GM12878 (cell line): ENCODE data around the gene SRRM2. TPM values are rescaled to one million over a fixed set of nuclear protein-coding genes. Genes with fewer than 3 reads are reported as not detected.

Source experiments
- ATAC-seq: fragments of 200-7000 bp; cut with Tn5 transposase; 3 replicates; pipeline ENCODE4 v1.9.1; 2020; ENCODE audit warnings: mild to moderate bottlenecking, moderate library complexity
- BruUV-seq: library from RNA; stranded (reverse); fragments of 400-500 nt; replicated peaks from 2 replicates; lab custom pipeline; 2021; lab: Mats Ljungman, UMichigan
- CTCF ChIA-PET: fragments of 300-600 bp; sonication (Branson Sonifier 250); formaldehyde crosslinking; extraction: SDS; loops from one replicate; lab custom pipeline; 2021; ENCODE audit warnings: inconsistent platforms; lab: Yijun Ruan, JAX
- POLR2A ChIA-PET: fragments of 350-600 bp; formaldehyde crosslinking; extraction: SDS; loops from one replicate; lab custom pipeline; 2021; ENCODE audit warnings: inconsistent platforms; lab: Charles Lee
- RAD21 ChIA-PET: fragments of 300-600 bp; sonication (Branson Sonifier 250); formaldehyde crosslinking; loops from one replicate; lab custom pipeline; 2023; ENCODE audit warnings: antibody characterized with exemption; ENCODE audit not compliant: unreplicated experiment; lab: Charles Lee
- SMC1A ChIA-PET: fragments of 300-600 bp; sonication (Branson Sonifier 250); formaldehyde crosslinking; loops from one replicate; lab custom pipeline; 2023; ENCODE audit not compliant: unreplicated experiment, uncharacterized antibody; lab: Charles Lee
- DNase-seq: peaks from one replicate; pipeline ENCODE4 v3.0.0-alpha.2; 2011; ENCODE audit warnings: low read depth, low spot score
- FAIRE-seq: peaks from 3 replicates; lab custom pipeline; 2011; peaks lifted over from hg19 to GRCh38; lab: Jason Lieb, UNC
- H2AFZ ChIP-seq: 2 replicates; pipeline ENCODE4 v1.6.0; 2011; ENCODE audit warnings: low read depth, low read length, control low read depth; ENCODE audit not compliant: control insufficient read depth
- H3K27ac ChIP-seq: 2 replicates; pipeline ENCODE4 v1.5.1; 2011; ENCODE audit warnings: control low read depth; ENCODE audit not compliant: control insufficient read depth, insufficient read depth
- H3K27me3 ChIP-seq, 2 experiments: replicated peaks in 1 of 2; 2 replicates each; pipeline versions ENCODE4 v1.6.0 to v1.6.1; 2011; ENCODE audit warnings: low read length in 1 of 2; ENCODE audit not compliant: control insufficient read depth in 2 of 2, insufficient read depth in 2 of 2
- H3K36me3 ChIP-seq, 2 experiments: 2 replicates each; pipeline ENCODE4 v1.5.1; 2011; ENCODE audit warnings: low read length in 1 of 2; ENCODE audit not compliant: control insufficient read depth in 2 of 2, insufficient read depth in 2 of 2
- H3K4me1 ChIP-seq: 2 replicates; pipeline ENCODE4 v1.6.1; 2011; ENCODE audit warnings: mild to moderate bottlenecking, low read length, moderate library complexity, mixed read lengths; ENCODE audit not compliant: control insufficient read depth, insufficient read depth
- H3K4me2 ChIP-seq: 2 replicates; pipeline ENCODE4 v1.6.0; 2011; ENCODE audit warnings: control low read depth; ENCODE audit not compliant: control insufficient read depth, insufficient read depth
- H3K4me3 ChIP-seq: fragments of 200-600 bp; sonication (generic); 2 replicates; pipeline ENCODE4 v1.5.1; 2016
- H3K79me2 ChIP-seq: 2 replicates; pipeline ENCODE4 v1.6.0; 2011; ENCODE audit warnings: low read length; ENCODE audit not compliant: control insufficient read depth, insufficient read depth
- H3K9ac ChIP-seq: 2 replicates; pipeline ENCODE4 v1.8.0; 2011; ENCODE audit warnings: low read length, control low read depth, mixed read lengths; ENCODE audit not compliant: control insufficient read depth, insufficient read depth
- H3K9me3 ChIP-seq: replicated peaks from 3 replicates; pipeline ENCODE4 v1.5.1; 2011; ENCODE audit warnings: mild to moderate bottlenecking, low read length; ENCODE audit not compliant: control insufficient read depth, insufficient read depth
- H4K20me1 ChIP-seq: 2 replicates; pipeline ENCODE4 v1.6.0; 2011; ENCODE audit not compliant: control insufficient read depth, insufficient read depth
- BRCA1 ChIP-seq: IDR thresholded peaks from 2 replicates; pipeline ENCODE4 v1.6.1; 2011; ENCODE audit warnings: low read depth, low read length, improper control_type of control experiment
- FOXM1 ChIP-seq: IDR thresholded peaks from 2 replicates; pipeline ENCODE4 v1.6.1; 2012; ENCODE audit warnings: low read depth, mild to moderate bottlenecking, inconsistent platforms, low read length, moderate library complexity
- HDAC6 ChIP-seq: fragments of 200-600 bp; sonication (generic); IDR thresholded peaks from one replicate; pipeline ENCODE4 v1.8.0; 2017; ENCODE audit warnings: antibody characterized with exemption; ENCODE audit not compliant: unreplicated experiment
- NRF1 ChIP-seq: conservative IDR thresholded peaks from 2 replicates; pipeline ENCODE4 v1.6.1; 2011; ENCODE audit warnings: mild to moderate bottlenecking, low read depth, low read length, improper control_type of control experiment
- PAX8 ChIP-seq: fragments of 450-650 bp; IDR thresholded peaks from 2 replicates; pipeline ENCODE4 v1.6.1; 2017; ENCODE audit warnings: mild to moderate bottlenecking, moderate library complexity
- PBX3 ChIP-seq: IDR thresholded peaks from 2 replicates; pipeline ENCODE4 v1.6.1; 2011; ENCODE audit warnings: mild to moderate bottlenecking, low read depth, low read length, moderate library complexity; ENCODE audit not compliant: insufficient replicate concordance
- SIN3A ChIP-seq: IDR thresholded peaks from 2 replicates; pipeline ENCODE4 v1.6.1; 2012; ENCODE audit warnings: low read depth, low read length, improper control_type of control experiment
- TBL1XR1 ChIP-seq: IDR thresholded peaks from 2 replicates; pipeline ENCODE4 v1.6.1; 2012; ENCODE audit warnings: low read depth, low read length, improper control_type of control experiment
- TCF12 ChIP-seq: IDR thresholded peaks from 2 replicates; pipeline ENCODE4 v1.6.1; 2011; ENCODE audit warnings: low read depth, mild to moderate bottlenecking, low read length
- WGBS: methylation state at CpG from one replicate; pipeline ENCODE4 v1.1.6; 2016; ENCODE audit warnings: low lambda C conversion rate; ENCODE audit not compliant: insufficient replicate concordance, insufficient coverage; ENCODE audit errors: missing lambda C conversion rate; 5-methylcytosine and 5-hydroxymethylcytosine counted together
- in situ Hi-C: fragments of 300-500 bp; cut with MboI; formaldehyde crosslinking; loops from 9 replicates; pipeline ENCODE4 v1.14.3; 2018; ENCODE audit warnings: mixed read lengths
- intact Hi-C: fragments of 100-400 bp; cut with micrococcal nuclease; formaldehyde crosslinking; loops from one replicate; pipeline ENCODE4 v1.14.2; 2022; ENCODE audit not compliant: unreplicated experiment
- polyA plus RNA-seq, 11 experiments: library from polyadenylated mRNA; depleted of rRNA in 4 of 11; unstranded in 6 of 11; stranded (reverse) in 5 of 11; fragments of >200 nt; fragmentation: Nextera tagmentation in 4 of 11; fragmentation: Illumina TruSeq in 1 of 11; extraction: Ambion mirVana in 4 of 11; extraction: Trizol in 1 of 11; gene quantifications; 1 replicate in 1 of 11; 2 replicates in 10 of 11; pipeline versions ENCODE4 v1.2.1 to v1.2.3, GENCODE V29; 2011 to 2016; ENCODE audit warnings: inconsistent platforms in 2 of 11, missing spikeins in 2 of 11, low read depth in 1 of 11
- total RNA-seq, 4 experiments: library from RNA; depleted of rRNA in 3 of 4; stranded (reverse); fragments of >200 nt in 3 of 4; fragmentation: Illumina TruSeq in 1 of 4; extraction: Trizol in 1 of 4; gene quantifications; 2 replicates each; pipeline versions ENCODE4 v1.2.1 to v1.2.3, GENCODE V29; 2013 to 2021

The SRRM2 gene
- total and polyA plus RNA-seq, 10 of the 15 experiments (the other 5 are each of a cell fraction or from before 2014, with no cell fraction given), result 30.1 to 502 (median 196) TPM

GRCh38 chr16:2752850-2753732 lies 653 bp downstream of the SRRM2 start (continued):
- TF ChIP-seq HDAC6 (no peak), PAX8 (no peak), NRF1 (0 out of 2 replicates have a peak, but pooled peaks have one; percentile 21), TCF12 (0 out of 2 replicates have a peak, but pooled peaks have one; percentile 37)

- H3K9ac ChIP-seq, result peak overlapping the region; percentile 98
- intact Hi-C loops, result loop anchor here (2.0 kb wide), 1 partner anchor 23 kb away; the partner anchor contains the start of gene ELOB
- H3K9me3 ChIP-seq, result no peaks in the 10 kb centered on the region; the same call in 2 of the 3 replicates
- ATAC-seq, result no peak
- no peaks in the 10 kb centered on the region for H3K27me3 ChIP-seq
- H3K27ac ChIP-seq, result peak overlapping the region; percentile 99
- no TSS peak for BruUV-seq
- POLR2A ChIA-PET, result interaction anchor here (1.6 to 3.3 kb wide), 2 partner anchors 23 to 71 kb away, joined by 5 to 27 read pairs; partner anchors contain the start of genes ELOB and KCTD5
- no peak overlapping the region for H2AFZ ChIP-seq
- no peak for DNase-seq
- H3K4me3 ChIP-seq, result peak overlapping the region; percentile 98
- peaks cover 16 to 27% of the 10 kb centered on the region in 2 experiments for H3K36me3 ChIP-seq
- TF ChIP-seq FOXM1 (0 out of 2 replicates have a peak, but pooled peaks have one; percentile 0), SIN3A (no peak), TBL1XR1 (no peak), BRCA1 (no peak), PBX3 (no peak)
- TF ChIP-seq, all 136 proteins: peak for 1
- in situ Hi-C loops, result no loop called here
- SMC1A ChIA-PET, result interaction anchor here (2.8 kb wide), 1 partner anchor 24 kb away, joined by 7 read pairs; no protein-coding TSS in a partner anchor
- peak overlapping the region; percentile 78 for H3K4me2 ChIP-seq
- peaks cover 29% of the 10 kb centered on the region for H4K20me1 ChIP-seq
- H3K79me2 ChIP-seq, result peaks cover 73% of the 10 kb centered on the region
- WGBS, result under 1% methylated on average over 7 of the region's 7 CpGs
- no peak for FAIRE-seq
- RAD21 ChIA-PET, result interaction anchor here (0.6 to 1.3 kb wide), 6 partner anchors 21 to 1458 kb away, joined by 3 to 4 read pairs (median 3); partner anchors contain the start of genes ELOB and PRSS27
- peaks cover 17% of the 10 kb centered on the region; the same call in 1 of the 2 replicates for H3K4me1 ChIP-seq
- CTCF ChIA-PET, result no interaction called here
Measured at GRCh38 chr16:2753733-2754020, 1.2 kb downstream of the SRRM2 start.
